Measurements from ENCODE around the gene VSX2.

The VSX2 gene

DNA sequence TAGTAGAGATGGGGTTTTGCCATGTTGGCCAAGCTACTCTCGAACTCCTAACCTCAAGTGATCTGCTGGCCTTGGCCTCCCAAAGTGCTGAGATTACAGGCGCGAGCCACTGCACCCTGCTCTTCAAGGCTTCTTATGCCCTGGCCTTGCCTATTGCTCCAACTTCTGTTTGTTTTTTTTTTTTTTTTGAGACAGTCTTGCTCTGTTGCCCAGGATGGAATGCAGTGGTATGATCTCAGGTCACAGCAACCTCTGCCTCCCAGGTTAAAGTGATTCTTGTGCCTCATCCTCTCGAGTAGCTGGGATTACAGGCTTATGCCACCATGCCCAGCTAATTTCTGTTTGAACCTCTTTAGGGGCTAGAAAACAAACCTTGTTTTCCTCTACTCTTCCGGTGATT is 69.4 kb downstream of the VSX2 start:
- no peak overlapping the region for H3K4me3 ChIP-seq (ENCODE audit: low read depth, low read length)
- no peak for DNase-seq (ENCODE audit: low read depth)
- TF ChIP-seq CTCF (conservative IDR thresholded peaks at IDR 0.05; ENCODE audit: low read depth, low read length): no peak

DNA sequence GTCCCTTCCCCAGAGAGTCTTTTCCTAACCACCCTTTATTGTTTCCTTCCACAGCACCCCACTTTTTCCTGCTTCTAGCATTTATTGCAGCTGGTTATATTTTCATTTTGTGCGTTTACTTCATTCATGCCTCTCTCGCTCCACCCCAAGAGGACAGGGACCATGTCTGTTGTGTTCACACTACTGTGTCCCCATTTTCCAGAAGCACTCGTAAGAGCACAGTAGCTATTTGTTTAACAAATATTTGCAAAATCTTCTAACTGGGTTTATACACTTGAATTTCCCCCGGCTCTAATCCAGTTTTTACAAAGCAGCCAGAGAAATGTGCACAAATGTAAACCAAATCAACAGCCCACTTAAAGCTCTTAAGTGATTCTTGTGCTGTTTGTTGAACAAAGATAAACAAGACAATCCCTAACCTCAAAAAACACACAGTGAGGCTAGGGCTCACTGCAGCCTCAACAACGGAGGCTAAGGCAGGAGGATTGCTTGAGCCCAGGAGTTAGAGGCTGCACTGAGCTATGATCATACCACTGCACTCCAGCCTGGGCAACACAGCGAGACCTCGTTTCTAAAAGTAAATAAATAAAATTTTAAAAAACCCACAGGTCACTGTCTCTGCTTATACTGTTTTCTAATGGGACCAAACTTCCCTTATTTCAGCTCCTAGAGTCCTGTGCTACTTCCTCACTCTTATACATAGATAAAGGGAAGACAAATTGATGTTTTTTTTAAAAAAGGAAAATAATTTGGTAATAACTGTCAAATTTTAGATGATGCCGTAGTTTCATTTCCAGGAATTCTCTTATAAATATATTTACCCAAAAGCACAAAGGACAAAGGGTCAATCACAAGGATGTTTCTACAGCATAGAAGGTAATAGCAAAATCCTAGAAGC is 70.1 kb downstream of the VSX2 start:
- no peak for DNase-seq (ENCODE audit: low read depth)

DNA sequence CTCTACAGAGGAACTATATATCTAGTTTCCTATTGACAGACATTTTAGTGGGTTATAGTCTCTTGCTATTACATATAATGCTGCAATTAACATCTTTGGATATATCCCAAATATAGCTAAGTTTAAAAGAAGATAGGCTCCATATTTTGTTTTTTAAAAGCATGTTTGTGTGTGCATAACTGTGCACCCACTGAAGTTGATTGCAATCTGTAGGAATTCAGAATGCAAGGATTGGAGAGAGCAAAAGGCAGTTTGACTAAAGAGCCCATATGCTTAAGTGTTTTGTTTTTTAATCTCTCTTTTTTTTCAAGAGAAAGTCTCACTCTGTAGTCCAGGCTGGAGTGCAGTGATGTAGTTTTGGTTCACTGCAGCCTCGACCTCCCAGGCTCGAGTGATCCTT is 72.9 kb downstream of the VSX2 start:
- no peak for DNase-seq (ENCODE audit: low read depth)

More for the DNA sequence above, 70.1 kb downstream of the VSX2 start:
- H3K4me3 ChIP-seq (ENCODE audit: low read depth, low read length): no peak overlapping the region
- TF ChIP-seq CTCF (conservative IDR thresholded peaks at IDR 0.05; ENCODE audit: low read depth, low read length): no peak

More for the DNA sequence above, 72.9 kb downstream of the VSX2 start:
- no peak overlapping the region for H3K4me3 ChIP-seq (ENCODE audit: low read depth, low read length)
- no peak for TF ChIP-seq CTCF (conservative IDR thresholded peaks at IDR 0.05; ENCODE audit: low read depth, low read length)

Measured in choroid plexus epithelial cell (primary cell).